Measurements from ENCODE around the gene FGGY.
A peak's percentile ranks its signal among the peaks of the same experiment; 100 is the strongest.

Gene FGGY

DNA sequence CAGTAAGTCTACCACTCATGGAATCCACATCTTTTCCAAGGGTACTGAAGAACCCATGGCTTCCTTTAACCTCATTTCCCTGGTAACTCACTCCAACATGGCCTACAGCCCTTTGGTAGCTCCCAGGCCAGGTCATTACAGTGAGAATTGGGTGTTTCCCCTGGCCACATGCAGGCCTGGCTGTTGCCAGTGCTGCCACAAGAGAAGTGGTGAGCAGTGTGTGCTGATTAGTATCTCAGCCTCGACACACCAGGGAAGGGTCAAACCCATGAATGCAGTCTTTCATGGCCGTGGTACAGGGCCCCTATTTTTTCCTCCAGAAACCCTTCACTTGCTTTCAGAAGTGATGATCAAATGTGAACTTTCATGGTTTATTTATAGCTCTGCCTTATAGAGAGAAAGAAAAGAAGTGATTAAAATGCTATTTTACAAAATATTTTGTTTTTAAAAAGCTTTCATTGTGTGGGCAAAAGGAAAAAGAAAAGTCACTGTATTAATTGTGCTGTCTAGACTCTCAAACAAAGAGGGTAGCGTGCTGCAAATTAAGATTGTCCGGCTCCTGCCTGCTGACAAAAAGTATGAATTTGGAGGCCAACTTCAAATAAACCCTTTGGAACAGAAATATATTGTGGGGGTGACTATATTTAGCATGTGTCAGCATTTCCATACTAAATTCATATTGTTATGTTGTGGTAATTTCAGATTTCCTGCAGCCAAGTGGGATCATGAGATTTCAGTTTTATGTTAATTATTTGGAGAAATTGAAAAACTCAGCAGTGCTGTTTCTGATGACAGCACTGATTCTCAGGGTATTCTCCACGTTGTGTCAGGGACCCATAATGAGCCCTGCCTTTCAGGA lies 455.9 kb downstream of the FGGY start:
- TF ChIP-seq GATA1 (IDR thresholded peaks at IDR 0.05; ENCODE audit: low read depth, low read length): no peak
- TF ChIP-seq POLR2A (IDR thresholded peaks at IDR 0.05; ENCODE audit: low read length): no peak
- no peak for DNase-seq

DNA sequence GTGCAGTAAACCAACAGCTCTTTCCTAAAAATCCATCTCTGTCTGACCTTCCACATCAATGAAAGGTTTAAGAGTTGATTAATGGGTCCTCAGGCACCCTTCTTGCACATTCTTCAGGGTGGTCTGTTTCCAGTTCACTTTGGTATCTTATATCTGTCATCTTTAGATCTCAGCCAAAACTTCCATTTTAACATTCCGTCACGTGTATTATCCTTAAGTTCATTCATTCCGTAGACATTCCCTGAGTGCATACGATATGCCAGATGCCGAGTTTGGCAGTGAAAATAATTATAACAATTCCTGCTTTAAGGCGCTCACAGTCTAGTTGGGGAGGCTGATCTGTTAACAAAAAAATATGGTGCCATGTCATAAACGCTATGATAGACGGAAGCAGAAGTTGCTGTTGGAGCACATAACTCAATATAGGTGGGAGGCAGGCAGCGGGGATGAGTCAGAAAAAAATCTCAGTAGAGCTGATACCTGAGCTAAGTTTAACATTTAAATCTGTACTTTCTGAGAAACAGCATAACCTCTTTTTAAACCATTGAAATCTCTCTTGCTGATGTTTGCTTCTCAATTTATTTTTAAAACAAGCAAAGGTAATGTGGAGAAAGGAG lies 458.3 kb downstream of the FGGY start:
- DNase-seq: no peak
- TF ChIP-seq POLR2A (IDR thresholded peaks at IDR 0.05; ENCODE audit: low read length) (no peak), GATA1 (IDR thresholded peaks at IDR 0.05; ENCODE audit: low read depth, low read length) (no peak)

DNA sequence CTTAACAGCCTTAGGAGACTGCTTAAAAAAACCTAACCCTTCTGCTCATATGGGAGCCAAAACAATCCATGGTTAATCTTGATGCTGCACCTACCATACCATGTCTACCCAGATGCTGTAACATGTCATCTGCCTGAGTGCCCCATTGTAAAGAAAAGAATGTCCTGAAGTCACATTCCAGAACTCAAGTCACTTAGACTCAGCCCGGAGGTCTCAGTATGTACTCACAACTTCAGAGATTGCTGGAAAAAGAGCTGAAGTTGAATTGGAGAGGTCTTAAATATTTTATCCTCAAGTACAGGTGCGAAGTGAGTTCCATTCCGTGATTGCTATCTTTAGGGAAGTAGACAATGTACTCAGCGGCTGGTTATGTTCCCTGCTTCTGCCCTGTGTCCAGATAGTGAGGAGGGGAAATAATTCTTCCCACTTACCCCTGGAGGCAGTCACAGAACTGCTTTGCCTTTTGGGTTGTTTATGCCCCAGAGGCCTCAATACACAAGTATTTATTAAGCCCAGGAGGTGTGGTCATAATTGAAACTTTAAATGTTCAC lies 460.4 kb downstream of the FGGY start:
- no peak for DNase-seq
- TF ChIP-seq POLR2A (IDR thresholded peaks at IDR 0.05; ENCODE audit: low read length): no peak
- TF ChIP-seq GATA1 (IDR thresholded peaks at IDR 0.05; ENCODE audit: low read depth, low read length): no peak

DNA sequence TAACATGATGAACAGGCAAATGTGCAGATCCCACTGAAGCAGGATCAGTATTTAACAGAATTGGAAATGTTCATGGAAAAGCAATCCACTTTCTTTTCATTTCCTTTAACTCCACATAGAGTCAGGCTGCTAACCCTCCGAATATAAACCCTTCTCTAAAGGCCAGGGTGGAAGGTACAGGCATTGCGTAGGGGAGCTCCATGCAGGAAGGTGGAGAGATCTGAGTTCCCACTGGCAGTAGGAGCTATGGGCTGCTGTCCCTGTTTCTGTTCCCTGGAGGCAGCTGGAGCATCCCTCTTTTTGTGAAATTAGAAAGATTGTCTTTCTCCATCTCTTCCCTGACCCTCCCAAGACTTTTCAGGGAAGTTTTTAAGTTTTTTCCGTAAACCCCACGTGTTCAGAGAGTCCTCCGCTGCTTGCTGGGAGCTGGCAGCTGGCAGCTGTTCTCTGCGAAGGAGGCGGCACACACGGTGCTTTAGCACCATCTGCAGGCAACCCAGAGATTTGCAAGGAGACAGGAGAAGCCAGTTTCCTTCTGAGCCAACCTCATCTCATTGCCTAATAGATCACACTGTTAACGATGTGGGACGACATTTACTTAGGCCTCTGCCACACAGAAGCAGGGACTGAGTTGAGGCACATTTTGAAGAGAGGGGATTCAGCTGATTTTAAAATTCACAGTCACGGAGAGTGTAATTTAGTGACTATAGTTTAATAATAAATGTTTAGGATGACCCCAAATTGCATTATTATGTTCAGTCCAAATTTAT lies 462.4 kb downstream of the FGGY start:
- TF ChIP-seq POLR2A (IDR thresholded peaks at IDR 0.05; ENCODE audit: low read length): no peak
- no peak for TF ChIP-seq GATA1 (IDR thresholded peaks at IDR 0.05; ENCODE audit: low read depth, low read length)
- DNase-seq: peak; percentile 68 to 80

DNA sequence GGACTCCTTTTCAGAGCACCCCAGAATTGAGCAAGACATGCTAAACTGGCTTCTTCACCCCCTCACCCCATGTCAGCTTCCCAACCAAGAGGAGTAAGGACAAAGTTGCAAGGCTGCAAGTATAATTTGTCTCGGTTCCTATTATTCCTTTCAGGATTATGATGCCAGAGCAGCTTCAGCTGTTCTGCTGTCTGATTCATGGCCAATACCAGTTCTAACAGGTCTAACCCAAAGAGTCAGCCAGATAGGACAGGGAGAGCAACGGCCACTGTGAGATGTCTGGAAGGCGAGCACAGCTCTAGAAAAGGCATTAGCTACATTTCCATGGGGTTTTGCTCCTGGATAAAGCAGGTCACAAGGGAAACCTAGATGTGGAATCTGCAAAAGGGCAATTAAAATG lies 464.5 kb downstream of the FGGY start:
- no peak for TF ChIP-seq POLR2A (IDR thresholded peaks at IDR 0.05; ENCODE audit: low read length)
- TF ChIP-seq GATA1 (IDR thresholded peaks at IDR 0.05; ENCODE audit: low read depth, low read length): no peak
- DNase-seq: no peak

DNA sequence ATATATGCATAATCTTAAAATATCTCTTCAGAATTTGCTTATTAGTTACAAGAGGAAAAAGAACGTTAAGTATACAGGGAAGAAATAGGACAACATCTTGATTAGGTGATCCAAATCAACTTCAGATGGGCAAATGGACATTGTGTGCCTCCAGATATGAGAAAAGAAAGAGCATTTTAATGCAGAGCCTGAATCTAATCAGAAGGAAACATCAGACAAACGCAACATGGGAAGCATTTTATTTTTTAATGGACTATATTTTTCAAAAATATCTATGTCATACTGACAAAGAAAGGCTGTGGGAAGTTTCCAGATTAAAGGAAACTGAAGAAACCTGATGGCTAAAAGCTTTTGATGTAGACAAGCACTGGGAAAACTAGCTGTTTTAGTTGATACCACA lies 466.5 kb downstream of the FGGY start:
- no peak for DNase-seq

DNA sequence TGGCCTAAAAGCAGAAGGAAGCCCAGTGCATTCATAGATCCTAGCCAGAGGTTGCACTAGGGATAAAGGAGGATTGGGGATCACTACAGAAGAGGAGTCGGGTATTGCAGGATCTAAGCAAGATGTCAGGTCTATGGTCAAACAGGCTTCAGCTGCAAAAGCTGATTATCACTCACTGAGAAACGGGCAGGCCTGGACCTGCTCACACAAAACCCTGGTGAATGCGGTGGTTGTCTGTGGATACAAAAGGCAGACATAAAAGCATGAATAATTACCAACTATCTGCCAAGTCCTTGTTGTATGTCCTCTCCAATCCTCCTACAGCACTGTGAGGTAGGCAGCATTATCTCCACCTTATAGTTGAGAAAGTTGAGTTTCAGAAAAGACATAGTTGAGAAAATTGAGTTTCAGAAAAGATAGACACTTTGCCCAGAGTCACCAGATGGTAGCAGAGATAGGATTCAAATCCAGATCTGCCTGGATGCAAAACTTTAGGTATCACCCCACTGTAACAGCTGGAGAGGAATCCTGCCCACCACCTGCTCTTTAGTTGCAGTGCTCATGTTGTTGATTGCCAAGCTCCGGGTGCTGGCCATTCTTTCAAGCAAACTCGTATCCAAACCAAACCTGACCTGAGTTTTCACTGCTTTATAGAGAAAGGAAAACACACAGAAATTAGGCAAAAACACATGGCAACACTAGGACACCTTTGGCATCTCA lies 468.3 kb downstream of the FGGY start:
- TF ChIP-seq GATA1 (IDR thresholded peaks at IDR 0.05; ENCODE audit: low read depth, low read length) (no peak), POLR2A (IDR thresholded peaks at IDR 0.05; ENCODE audit: low read length) (no peak)
- DNase-seq: peak in 1 of 2 experiments; percentile 52

More for the DNA sequence above, 466.5 kb downstream of the FGGY start:
- no peak for TF ChIP-seq POLR2A (IDR thresholded peaks at IDR 0.05; ENCODE audit: low read length)
- no peak for TF ChIP-seq GATA1 (IDR thresholded peaks at IDR 0.05; ENCODE audit: low read depth, low read length)

DNA sequence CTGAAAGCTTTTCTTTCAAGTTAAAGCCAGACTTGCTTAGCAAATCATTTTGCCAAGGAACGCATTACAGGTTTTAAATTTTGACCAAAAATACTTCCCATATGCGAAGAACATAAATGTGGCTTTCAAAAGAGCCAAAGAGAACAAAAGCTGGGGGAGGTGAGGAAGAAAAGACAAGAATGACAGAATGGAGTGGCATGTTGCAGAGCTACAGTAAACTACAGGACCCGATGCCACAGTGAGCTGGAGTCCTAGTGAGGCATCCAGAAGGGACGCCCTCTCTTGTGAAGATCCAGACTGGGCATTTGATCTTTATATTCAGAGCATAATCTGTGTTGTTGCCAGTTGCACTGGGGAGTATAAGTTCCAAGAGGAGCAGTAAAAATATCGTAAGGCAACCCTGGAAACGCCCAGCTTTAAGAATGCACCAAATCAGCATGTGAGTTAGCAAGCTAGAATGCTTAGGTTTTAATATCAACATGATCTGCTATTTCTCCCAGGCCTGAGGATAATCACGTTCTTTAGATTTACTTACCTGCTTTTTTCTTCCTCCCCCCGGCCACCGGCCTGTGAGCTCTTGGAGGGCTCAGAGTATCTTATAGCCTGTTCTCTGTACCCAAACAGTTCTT lies 469.4 kb downstream of the FGGY start:
- TF ChIP-seq POLR2A (IDR thresholded peaks at IDR 0.05; ENCODE audit: low read length) (no peak), GATA1 (IDR thresholded peaks at IDR 0.05; ENCODE audit: low read depth, low read length) (no peak)
- DNase-seq: no peak

DNA sequence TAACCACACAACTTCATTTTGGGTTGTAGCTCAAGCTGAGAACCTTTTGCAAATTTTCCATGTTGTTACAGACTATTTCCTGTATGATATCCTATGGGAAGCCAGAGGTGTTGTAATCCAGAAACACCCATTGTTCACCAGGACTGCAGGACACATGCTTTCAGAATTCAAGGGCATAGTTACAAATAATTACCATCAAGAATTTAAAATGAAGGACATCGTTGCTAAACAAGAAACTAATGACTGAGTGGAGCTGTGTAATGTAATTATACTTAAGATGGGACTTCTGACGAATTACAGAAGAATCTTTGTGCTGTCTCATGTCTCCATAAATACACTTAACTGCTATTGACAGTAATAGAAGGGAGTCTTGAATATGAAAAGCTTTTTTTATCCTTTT lies 470.2 kb downstream of the FGGY start:
- no peak for TF ChIP-seq POLR2A (IDR thresholded peaks at IDR 0.05; ENCODE audit: low read length)
- TF ChIP-seq GATA1 (IDR thresholded peaks at IDR 0.05; ENCODE audit: low read depth, low read length): no peak
- no peak for DNase-seq

DNA sequence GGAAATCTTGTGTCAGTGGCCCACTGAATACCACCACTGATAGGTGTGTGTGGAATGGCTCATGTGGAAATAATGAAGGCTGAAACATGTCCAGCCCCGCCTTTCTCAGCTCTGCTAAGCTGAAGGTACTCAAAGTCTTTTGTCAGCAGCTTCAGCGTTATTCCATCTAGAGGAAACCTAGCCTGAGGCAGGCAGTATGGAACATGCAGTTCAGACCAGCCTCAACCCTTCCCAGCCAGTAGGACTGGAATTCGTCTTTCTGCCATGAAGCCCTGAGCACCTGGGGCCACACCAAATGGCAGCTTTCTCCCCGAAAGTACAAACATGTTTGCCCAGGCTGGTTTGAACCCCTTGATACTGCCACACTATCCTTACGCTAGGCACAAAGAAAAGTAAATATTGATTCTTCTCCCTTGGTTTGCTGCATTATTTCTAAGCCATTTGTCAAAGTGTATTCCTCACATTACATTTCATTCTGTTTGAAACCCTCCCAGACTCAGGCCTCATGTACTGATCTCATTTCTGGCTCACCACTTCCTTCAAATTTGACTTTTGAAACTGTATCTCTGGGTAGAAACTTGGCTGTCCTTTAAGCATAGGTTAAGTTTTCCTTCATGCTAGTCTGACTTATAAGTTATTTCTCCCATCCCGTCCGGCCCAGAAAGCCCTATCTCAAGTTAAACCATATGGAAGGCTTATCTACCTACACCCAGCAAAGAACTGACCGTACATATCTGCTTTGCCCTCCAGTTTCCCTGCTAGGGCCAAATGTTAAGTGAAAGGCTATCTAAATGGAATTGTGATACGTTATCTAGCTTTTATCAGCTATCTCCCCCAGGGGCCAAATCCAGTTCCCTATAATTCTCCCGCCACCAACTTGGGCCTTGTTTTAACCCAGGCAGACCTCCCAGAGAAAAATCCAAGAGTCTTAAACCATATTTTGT lies 472.2 kb downstream of the FGGY start:
- no peak for TF ChIP-seq POLR2A (IDR thresholded peaks at IDR 0.05; ENCODE audit: low read length)
- no peak for TF ChIP-seq GATA1 (IDR thresholded peaks at IDR 0.05; ENCODE audit: low read depth, low read length)
- DNase-seq: peak; percentile 8 to 63

DNA sequence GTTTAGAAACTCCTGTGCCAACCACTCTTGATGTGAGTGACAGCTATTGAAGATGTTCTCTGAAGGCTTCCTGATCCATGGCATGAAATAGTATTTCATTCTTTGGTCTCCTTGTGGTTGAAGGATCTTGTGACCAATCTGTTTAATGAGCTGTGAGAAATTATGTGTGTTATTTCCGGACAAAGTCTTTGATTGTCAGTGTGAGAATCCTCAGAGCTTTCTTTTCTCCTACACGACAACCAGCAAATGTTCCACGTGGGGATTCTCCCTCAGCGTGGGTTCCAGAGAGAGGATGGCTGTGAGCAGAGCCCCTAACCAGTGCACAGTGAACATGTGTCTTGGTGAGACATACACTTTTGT lies 472.8 kb downstream of the FGGY start:
- no peak for DNase-seq
- no peak for TF ChIP-seq POLR2A (IDR thresholded peaks at IDR 0.05; ENCODE audit: low read length)
- TF ChIP-seq GATA1 (IDR thresholded peaks at IDR 0.05; ENCODE audit: low read depth, low read length): no peak

DNA sequence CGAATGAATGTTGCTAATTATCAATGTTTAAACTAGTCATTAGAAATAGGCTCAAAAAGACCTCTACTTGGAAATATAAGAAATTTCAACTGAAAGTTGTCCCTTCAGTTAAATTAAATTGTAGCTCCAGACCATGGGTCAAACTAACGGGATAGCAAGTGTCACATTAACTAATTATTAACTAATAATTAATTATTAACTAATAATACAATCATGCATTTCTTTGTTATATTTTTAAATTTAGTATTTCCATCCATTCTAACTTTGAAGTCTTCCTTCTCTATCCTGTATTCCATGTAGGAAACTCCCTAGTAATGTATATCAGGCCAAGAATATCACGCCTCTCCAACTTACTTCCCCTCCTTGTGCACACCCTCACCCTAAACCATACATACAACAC lies 474.5 kb downstream of the FGGY start:
- no peak for TF ChIP-seq POLR2A (IDR thresholded peaks at IDR 0.05; ENCODE audit: low read length)
- no peak for DNase-seq
